HCEC 1CT (cell line): ENCODE measurements around the gene EPHB1.

Experiments
- DNase-seq: peaks from one replicate; pipeline ENCODE4 v3.0.0-alpha.2; 2017

EPHB1 gene

DNA sequence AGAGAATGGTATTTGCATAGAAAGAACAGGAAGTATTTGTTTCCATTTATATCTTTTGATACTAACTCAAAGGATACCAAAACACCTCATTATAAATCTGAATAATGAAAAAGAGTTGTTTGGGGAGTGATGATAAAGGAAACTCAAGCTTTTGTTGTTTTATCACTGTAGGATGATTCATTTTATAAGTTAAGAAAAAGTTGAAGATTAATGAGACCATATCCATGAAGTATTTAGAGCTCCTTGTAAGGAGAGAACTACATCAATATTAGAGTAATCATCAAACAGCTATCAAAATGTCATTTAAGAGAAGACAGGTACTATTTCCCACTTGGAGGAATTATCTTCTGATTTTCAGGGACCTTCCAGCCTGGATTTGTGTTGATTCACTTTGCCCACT, 92.5 kb downstream of the EPHB1 start:
- DNase-seq = no peak

DNA sequence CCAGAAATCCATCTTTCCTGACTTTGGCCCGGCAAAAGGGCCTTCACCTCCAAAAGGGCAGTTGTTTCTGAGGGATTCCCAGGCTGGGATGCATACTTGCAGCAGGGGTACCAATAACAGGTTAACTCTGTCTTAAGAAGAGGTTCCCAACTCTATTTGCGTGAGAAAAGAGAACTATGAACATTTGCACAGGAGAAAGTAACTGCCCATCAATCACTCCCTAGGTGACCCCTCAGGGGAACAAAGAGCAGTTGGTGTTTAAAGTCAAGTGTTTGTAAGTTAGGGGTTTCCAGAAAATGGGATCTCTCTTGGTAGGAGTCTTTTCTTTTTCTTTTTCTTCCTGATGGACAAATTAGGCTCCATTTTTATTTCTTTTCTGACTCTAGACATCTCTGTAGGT, 97.3 kb downstream of the EPHB1 start:
- DNase-seq = no peak

DNA sequence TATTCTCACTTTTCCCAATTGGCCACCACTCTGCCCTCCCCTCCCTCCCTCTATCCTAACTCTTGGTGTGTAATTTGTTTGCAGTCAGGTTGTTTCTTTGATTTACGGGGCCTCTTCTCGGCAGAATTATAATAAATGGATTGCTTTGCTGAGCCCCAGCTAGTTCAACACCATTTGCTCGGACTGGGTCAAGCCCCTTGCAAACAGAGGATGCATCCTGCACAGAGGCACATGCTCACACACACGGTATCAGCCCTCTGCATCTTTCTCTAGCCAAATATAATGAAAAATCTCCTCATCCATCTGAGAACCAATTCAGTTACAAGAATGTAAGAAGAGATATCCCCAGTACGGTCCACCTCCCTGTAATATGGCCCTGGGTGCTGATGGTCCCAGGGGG, 97.7 kb downstream of the EPHB1 start:
- DNase-seq = no peak

DNA sequence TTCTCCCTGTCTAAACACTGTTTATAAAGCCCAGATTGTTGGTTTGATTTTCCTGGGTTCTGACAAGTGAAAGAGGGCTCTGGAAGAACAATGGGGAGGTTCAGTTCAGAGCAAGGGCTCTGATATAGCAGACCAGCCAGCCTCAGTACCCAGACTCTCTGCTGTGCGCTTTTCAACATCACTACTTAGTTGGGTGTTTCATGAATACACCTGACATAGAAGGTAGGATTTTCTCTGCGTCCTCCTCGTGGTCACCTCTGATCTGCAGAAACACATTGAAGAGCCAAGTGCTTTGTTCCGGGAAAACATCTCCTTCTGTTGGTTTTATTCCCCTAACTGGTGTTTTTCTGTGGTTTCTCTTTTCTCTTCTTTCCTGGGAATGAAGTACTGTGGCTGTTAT, 99.5 kb downstream of the EPHB1 start:
- DNase-seq = no peak

DNA sequence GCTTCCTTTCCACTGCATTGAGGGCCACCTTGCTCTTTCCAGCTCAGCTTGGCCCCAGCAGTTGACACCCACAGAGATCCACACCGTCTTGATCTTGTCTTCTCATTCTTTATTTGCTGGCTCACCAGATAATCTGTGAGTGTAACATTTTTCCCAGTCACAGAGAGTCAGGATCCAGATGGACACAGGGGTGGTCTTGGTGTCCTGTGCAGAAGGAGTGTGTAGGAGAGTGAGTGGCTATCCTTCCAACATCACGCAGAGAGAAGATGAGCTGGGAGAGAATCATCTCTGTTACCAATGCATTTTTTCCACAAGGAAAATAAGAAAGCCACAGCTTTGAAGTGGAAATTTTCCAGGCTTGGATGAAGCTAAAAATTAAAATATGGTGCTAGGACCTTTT, 100.1 kb downstream of the EPHB1 start:
- no peak for DNase-seq

DNA sequence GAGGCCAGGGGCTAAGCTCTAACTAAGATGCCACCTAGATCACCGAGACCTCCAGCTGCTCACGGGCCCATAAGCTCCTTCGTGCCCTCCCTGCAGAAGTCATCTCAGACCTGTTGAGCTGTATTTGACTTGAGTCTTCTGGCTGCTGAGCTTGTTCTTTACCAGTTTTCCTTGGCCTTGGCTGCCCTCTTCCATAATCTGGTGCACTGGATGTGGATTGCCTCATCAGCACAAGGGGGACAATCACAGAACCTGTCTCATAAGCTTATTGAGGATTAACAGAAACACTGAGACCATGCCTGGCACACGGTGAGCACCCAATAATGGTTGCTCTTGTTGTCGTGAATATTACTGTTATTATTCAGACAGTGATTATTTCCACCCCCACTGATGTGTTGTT, 101.1 kb downstream of the EPHB1 start:
- no peak for DNase-seq

DNA sequence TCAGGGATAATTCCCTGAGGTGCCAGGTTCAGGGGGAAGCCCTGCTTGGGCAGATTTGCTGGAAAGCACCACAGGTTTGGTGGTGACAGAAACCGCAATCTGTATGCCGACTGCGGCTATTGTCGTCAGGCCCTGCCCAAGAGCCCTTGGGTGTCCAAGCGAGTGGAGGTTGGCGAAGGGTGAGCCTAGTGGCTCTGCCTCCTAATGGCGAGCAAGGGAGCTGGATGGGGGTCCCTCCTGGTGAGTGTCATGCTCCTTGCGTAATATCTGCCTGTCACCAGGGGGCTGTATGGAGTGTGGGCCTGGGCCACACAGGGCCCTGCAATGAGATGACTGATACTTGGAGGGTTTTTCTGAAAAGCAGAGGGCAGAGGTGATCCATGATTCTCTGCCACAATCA, 101.6 kb downstream of the EPHB1 start:
- DNase-seq = no peak

DNA sequence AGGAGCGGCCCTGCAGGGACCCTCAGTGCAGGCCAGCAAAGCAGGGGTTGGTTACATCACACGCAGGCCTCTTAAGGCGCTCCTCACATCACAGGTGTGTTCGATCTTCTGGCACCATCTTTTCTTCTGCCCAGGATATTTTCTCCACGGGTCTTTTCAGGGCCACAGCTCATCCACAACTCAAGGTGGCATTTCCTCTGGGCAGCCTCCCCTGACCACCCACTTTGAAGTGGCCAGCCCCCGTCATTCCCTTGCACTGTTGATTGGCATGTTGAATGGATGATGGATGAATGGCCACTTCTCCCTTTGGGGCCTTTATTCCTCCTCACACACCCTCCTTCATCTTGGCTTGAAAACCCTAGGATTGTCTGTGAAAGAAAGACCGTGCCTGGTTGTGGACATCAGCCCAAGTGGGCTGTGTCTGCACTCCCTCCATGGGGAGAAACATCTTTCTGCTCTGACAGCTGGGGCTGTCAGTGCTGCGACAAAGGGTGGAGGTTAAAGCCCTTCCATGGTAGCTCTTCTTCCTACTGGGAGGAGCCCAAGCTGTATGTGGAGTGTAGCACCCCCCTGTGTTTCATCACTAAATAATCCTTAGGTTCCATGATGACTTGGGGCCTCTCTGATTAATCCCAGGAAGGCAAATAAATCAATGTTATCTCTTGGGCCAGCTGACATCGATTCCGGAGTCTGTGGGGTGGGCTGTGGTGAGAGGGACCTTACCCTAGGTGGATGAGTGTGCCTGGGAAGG, 102.5 kb downstream of the EPHB1 start:
- DNase-seq = no peak

DNA sequence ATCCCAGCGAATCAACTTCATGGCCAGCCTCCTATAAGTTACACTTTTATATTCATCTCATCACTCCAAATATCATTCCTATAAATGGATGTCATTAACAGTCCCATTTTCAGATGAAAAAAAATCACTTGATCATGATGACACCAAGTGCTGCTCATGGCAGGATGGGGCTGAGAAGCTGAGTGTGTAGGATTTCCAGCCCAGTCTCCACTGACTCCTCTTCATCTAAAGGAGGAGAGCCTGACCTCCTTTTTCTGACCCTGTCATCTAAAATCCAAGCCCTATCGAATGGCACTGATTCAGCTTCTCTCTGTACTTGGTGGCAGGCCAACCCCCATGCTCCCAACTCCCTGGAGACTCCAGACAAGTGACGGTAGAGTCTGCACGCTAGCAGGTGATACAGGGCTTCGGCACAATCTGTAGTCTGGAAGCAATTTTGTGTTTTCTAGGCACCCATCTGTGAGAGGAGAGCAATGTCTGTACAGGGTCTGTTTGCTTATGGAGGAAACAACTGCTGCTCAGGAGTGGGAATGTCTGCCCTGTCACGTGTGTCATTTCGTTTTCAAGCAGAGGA, 103.2 kb downstream of the EPHB1 start:
- DNase-seq = no peak

DNA sequence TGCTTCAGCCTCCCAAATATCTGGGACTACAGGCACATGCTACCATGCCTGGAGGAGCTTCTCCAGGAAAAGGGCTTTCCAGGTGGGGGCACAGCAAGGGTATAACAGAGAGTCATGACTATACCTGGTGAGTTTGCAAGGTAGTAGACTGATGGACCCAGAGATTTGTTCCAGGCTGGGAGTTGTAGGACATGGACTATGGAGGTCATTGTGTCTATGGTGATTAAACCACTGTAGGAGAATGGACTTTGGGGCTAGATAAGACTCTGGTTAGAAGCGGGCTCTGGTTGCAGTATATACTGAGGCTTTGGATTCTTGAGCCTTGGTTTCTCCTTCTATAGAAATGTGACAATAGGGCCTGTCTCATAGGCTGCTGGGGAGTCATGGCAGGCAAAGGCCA, 104.7 kb downstream of the EPHB1 start:
- DNase-seq = no peak

DNA sequence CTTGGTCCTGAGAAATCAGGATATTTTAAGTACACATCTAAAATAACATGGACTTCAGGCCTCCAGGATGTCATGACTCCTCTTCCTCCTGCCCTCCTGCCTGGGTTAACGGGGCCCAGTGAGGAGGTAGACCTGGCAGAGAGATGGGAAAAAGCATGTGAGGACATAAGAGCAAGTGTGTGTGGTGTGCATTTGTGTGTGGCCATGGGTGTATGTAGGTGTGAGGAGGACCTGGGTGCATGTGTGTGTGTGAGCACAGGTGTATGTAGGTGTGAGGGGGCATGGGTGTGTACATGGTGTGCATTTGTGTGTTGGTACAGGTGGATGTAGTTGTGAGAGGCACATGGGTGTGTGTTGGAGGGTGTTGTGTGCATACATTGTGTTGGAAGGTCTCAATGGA, 105.4 kb downstream of the EPHB1 start:
- no peak for DNase-seq

DNA sequence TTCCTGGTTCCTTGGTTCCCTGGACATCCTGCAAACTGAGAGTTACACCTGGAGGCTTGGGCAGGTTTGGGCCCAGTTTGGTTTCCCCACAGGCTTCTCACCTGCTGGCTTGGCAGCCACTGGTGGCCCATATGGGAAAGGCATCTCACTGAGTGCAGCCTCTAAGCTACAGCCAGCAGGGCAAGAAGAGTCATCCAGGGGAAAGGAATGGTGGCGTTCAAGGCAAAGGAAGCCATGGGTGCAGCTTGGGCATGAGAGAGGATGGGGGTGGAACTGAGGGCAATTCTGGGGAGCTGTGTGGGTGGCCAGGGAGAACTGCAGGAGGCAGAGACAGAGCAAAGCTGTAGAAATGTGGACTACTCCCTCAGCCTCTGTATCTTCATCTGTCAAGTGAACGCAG, 106.4 kb downstream of the EPHB1 start:
- no peak for DNase-seq

DNA sequence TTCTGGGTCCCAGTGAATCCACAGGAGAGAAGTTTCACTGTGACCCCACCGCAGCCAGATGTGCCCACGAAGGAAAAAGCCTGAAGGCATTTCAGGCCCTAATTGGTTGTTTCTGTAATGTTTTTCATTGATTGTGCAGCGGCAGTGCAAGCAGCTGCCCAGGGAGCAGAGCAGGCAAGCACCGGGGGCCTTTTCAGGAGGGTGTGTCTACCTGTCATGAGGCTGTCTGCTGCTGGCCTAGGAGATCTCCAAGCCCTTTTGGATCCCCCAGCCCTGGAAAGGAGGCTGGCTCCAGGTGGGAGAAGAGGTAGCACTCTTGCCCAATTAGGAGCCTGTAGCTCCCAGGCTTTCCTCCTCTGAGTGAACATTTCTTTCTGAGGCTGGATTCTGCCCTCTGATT, 108.8 kb downstream of the EPHB1 start:
- DNase-seq = no peak

DNA sequence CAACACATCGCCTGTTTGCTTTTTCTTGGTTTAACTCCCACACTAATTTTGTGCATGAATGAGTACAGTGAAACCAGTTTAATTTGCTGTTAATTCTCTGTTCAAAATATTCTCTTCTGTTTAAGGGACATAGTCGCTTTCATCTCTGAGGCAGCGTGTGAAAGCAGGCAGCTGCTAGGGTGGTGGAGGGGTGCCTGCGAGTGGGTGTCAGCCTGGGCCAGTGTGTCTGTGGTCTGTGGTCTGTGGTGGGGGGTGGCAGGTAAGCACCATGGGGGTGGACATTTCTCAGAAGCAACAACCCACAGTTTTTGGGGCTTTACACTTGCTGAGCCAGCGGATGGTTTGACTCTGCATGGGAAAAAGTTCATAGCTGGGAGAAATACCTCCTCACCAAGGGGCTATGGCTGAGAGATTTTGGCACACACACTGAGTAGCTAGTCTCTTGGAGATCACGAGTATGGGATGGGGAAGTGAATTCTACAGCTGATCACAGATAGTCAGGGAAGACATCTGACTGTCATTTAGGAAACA, 109.2 kb downstream of the EPHB1 start:
- DNase-seq = no peak

DNA sequence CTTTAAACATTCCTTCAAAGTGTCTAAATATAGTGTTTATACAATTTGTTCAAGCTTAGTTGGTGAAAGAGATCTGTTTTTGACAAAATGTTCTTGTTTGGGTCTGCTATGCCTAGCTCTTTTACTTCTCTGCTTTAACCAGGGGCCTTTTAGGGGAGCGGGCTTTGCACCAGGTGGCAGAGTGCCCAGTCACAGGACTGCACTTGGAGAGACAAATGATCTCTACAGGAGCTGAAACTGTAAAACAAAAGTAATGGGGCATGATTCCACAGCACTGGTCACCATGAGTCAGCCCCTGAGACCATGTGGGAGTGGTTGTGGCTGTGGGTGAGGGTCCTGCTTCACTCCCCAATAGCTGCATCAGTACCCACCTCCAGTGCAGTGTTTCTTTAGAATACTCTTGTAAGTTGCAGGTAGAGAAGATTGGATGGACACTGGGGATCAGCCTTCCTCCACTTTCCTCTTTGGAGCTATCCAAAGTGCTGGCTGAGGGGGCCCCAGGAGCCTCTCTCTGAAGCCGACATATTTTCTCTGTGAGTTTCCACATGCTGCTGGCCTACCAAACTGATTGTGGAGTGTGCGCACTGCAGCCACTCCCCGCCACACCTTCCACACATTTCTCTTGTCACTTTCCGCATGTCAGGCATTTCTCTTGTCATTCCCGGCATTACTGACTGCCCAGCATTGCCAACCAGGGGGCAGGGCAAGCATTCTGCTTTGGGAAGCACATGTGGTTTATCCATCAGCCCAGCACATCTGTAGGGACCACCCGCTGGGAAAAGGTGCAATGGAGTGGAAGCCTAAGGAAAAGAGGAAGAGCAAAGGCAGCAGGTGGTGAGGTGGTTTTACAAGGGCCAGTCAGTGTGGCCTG, 110.0 kb downstream of the EPHB1 start:
- no peak for DNase-seq

DNA sequence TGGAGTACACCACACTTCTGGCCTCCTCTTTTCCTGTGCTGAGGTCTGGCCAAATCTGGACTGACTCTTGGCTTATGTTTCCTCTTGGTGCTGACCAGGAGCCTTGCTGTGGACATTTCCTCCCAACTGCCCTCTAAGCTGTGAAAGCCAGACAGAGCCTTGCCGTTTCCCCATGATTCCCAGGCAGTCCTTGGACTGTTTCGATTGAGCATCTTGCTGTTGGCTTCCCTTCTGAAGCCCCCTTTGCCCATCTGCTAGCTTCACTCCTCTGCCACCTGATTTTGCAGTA, 110.5 kb downstream of the EPHB1 start:
- DNase-seq = no peak

DNA sequence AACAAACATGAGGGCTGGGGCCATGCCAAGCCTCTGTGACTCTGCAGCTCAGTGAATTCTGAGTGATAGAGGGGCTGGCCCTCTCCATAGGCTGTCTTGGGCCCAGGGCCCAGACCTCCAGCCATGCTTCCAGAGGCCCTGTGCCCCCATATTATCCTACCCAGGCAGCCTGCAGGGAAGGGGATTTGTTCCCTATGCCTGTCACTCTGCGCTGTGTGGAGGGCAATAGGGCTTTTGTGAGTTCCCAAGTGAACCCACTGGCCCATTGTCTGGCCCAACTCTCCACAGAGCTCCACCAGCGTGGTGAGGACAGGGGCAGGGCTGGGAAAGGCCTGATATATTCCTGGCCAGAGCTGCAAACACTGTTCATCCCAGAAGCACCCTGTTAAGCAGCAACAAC, 113.2 kb downstream of the EPHB1 start:
- no peak for DNase-seq

DNA sequence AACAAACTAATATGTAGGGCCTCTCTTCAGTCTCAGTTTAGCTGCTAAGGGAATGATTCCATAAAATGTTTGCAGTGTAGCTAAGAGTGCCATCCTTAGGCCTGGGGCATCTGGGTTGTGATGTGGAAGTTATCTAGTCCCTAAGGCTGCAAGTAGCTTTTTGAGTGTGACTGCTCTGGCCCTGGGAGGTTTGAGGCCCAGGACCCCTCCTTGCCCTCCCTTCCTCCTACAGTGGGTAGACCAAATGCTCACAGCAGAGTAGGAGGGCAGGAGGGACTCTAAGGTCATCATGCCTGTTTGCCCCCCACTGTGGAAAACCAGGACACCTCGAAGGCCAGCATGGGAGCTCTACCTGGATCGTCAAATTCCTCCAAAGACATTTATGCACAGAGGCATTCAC, 115.0 kb downstream of the EPHB1 start:
- no peak for DNase-seq

DNA sequence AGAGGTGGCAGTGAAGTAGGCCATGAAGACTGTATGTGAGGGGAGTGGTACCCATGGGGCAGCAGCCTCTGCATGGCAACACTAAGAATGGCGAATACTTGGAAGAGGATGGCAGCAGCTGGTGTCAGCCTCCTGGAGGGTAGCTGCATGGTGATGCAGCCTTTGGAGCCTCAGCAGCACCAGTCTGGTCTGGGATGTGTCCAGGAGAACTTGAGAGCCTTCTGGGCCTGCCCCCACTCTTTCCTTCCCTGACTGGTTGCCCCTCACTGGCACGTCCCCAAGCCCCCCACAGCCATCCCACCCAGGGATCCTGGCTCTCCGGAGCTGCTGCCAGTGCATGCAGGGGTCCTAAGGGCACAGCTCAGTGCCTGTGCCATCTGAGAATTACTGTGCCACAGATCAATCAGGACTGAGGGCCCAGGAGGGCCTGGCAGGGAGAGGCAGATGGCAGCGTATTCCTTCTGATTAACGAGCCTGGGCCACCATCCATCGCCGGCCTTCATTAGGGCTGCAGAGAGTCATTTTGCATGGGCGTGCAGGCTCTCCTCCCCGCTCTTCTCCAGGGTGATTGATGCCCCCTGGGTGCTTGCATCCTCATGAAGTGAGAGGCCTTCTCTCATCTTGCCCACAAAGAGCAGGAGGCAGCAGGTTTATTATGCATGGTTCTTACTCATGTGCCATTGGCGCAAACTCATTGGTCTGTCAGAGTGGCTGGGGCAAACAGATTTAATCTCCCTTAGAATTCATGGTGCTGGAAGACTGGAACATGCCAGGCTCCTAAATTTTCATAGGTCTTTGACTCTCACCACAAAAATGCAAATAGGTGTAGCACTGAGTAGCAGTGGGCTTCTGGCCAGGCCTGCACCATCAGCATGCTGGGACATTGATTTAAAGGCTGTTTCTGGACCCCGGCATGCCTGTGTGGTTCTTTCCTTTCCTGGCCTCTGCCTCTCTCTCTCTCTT, 116.8 kb downstream of the EPHB1 start:
- DNase-seq = no peak

DNA sequence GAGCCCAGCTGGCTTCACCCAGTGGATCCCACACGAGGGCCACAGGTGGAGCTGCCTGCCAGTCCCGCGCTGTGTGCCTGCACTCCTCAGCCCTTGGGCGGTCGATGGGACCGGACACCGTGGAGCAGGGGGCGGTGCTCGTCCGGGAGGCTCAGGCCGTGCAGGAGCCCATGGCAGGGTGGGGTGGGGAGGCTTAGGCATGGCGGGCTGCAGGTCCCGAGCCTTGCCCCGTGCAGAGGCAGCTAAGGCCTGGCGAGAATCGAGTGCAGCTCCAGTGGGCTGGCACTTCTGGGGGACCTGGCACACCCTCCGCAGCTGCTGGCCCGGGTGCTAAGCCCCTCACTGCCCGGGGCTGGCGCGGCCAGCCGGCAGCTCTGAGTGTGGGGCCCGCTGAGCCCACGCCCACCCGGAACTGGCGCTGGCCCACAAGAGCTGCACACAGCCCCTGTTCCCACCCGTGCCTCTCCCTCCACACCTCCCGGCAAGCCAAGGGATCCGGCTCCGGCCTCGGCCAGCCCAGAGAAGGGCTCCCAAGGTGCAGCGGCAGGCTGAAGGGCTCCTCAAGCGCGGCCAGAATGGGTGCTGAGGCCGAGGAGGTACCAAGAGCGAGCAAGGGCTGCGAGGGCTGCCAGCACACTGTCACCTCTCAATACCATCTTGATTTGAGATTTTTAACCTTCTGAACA, 121.4 kb downstream of the EPHB1 start:
- DNase-seq = no peak

DNA sequence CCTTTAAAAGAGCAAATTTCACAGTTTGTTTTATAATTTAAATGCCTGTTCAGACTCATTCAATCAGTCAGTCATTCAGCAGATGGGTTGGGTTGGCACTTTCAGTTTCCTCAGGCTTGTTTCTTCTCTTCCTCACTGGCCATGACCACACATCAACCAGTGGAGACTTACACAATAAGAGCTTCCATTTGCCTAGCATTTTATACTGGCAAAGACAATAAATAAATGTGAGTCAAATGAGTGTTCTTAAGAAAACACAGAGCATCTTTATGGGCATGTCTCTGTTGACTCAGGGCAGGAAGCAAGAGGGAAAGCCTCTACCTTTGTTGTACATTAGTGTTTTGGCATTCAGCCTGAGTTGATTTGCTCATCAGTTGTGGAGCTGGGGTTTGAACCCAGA, 122.6 kb downstream of the EPHB1 start:
- DNase-seq = no peak

DNA sequence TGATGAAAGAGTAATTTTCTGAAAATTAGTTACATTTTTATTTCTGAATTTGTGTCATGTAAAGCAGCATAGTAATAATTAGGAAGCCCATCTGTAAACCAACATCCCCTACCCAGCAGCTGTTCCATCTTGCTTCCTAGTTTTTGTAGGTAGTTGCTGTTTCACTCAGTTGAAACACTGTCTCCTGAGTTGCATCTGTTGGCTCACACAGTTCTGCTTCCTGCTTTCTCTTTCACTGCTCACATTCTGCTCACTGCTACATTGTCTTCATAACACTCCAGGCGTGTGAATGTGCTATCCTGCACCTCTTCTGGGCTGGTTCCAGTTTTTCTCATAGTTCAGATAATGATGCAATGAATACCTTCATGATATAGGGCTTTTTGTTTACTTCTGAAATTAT, 123.4 kb downstream of the EPHB1 start:
- no peak for DNase-seq
